ENCODE measurements around the gene C9orf85.
A peak's percentile ranks its signal among the peaks of the same experiment; 100 is the strongest.
"Not testable (repeated sequence)": the region's sequence is repeated elsewhere in the genome, so short reads cannot be mapped to it uniquely, and the experiment has no call there.

Gene C9orf85

DNA sequence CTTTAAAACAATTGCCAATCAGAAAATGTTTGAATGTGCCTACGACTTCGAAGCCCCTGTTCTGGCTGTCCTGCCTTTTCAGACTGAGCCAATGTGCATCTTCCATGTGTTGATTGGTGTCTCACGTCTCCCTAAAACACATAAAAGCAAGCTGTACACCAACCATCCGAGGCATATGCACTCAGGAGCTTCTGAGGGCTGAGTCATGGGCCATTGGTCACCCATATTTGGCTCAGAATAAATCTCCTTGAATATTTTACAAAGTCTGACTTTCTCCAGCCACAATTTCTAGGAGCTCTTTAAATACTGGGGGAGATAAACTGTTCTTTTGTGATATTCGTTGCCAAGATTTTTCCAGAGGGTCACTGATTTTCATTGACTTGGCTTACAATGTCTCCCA lies 95.1 kb downstream of the C9orf85 start:
- DNase-seq (ENCODE audit: low read depth in 2 of 2), result no peak

GRCh38 chr9:72007726-72008125 lies 96.3 kb downstream of the C9orf85 start:
- DNase-seq (ENCODE audit: low read depth in 2 of 2), result not testable (repeated sequence)

- no peak for DNase-seq (ENCODE audit: low read depth in 2 of 2)
Observed at GRCh38 chr9:72012646-72013045, 101.2 kb downstream of the C9orf85 start.

DNA sequence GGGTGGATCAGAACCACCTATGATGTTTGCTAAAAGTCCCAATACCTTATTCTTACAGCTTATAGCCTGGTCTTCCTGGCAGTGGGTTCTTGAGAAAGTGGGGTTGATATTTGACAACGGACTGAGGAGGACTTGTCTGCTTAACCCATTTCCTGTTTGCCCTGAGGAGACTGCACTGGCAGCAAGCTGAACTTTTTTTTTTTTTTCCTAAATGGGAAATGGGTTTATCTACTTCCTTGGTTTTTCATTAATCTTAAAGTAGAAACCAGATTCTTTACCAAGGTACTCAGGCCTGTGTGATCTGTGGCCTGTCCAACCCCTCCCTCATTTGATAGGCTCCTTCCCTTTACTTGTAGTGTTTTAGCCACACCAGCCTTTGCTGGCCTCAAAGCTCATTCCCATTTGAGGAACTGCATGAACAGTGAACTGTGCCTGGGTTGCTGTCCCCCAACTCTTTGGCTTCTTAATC lies 101.9 kb downstream of the C9orf85 start:
- DNase-seq (ENCODE audit: low read depth in 2 of 2), result no peak

DNA sequence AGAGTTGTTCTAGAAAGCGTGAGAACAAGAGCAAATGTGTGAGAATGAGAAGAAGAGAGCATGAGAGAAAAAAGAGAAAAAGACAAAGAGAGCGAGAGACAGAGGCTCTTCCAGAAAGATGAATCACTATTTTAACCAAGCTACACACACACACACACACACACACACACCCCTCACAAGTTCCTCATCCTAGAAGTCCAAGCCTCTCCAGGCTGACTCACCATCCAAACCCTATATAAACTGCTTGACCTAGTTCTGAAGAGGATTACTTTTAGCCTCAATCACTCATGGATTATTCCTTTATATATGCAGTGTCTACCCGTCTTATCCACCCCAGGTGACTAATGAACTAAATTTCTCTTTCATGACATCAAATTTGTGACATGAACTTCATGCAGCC lies 111.4 kb downstream of the C9orf85 start:
- peak; percentile 68 to 72 for DNase-seq (ENCODE audit: low read depth in 2 of 2)

All from fibroblast of skin of left biceps (primary cell).